HepG2 (cell line): Measurements from ENCODE around the gene SH3D21. TPM values are rescaled to one million over a fixed set of nuclear protein-coding genes. Genes with fewer than 3 reads are reported as not detected.

Source experiments
- EHMT2 ChIP-seq: fragments of 200-600 bp; sonication (generic); IDR thresholded peaks from 2 replicates; pipeline ENCODE4 v1.7.0; 2017; ENCODE audit warnings: antibody characterized with exemption, low read depth, low read length, borderline replicate concordance
- EP300 ChIP-seq, 3 experiments: sonication (generic) in 1 of 3; formaldehyde crosslinking in 1 of 3; IDR thresholded peaks; 2 replicates each; pipeline versions ENCODE4 v1.5.1 to v1.6.1; 2011 to 2020; ENCODE audit warnings: low read depth in 2 of 3, low read length in 2 of 3, borderline replicate concordance in 1 of 3, improper control_type of control experiment in 1 of 3, mild to moderate bottlenecking in 1 of 3, missing genetic modification reagents in 1 of 3, moderate library complexity in 1 of 3
- HHEX ChIP-seq: IDR thresholded peaks from 2 replicates; pipeline ENCODE4 v1.6.1; 2016; ENCODE audit warnings: control low read depth
- HMGXB4 ChIP-seq, 2 experiments: sonication (generic) in 1 of 2; formaldehyde crosslinking in 1 of 2; IDR thresholded peaks; 2 replicates each; pipeline versions ENCODE4 v1.4.0 to v1.6.1; 2018 to 2020; ENCODE audit warnings: missing genetic modification reagents in 2 of 2, borderline replicate concordance in 1 of 2, low read depth in 1 of 2, mild to moderate bottlenecking in 1 of 2, missing biosample characterization in 1 of 2
- KLF16 ChIP-seq, 2 experiments: sonication (generic) in 1 of 2; formaldehyde crosslinking in 1 of 2; IDR thresholded peaks; 2 replicates each; pipeline versions ENCODE4 v1.6.1 to v1.8.0; 2016 to 2023; ENCODE audit warnings: missing genetic modification reagents in 2 of 2, missing compliant biosample characterization in 1 of 2
- MED1 ChIP-seq: sonication (generic); formaldehyde crosslinking; IDR thresholded peaks from 2 replicates; pipeline ENCODE4 v1.4.0; 2020; ENCODE audit warnings: missing genetic modification reagents
- MIER2 ChIP-seq: IDR thresholded peaks from 2 replicates; pipeline ENCODE4 v1.6.1; 2016; ENCODE audit warnings: missing biosample characterization, missing genetic modification reagents
- MXD3 ChIP-seq: IDR thresholded peaks from 2 replicates; pipeline ENCODE4 v1.6.1; 2016; ENCODE audit warnings: mild to moderate bottlenecking, missing biosample characterization, missing genetic modification reagents
- NR2F6 ChIP-seq, 2 experiments: IDR thresholded peaks; 2 replicates each; pipeline ENCODE4 v1.6.1; 2016; ENCODE audit warnings: antibody characterized with exemption in 1 of 2, mild to moderate bottlenecking in 1 of 2
- RCOR2 ChIP-seq: IDR thresholded peaks from 2 replicates; pipeline ENCODE4 v1.6.1; 2016; ENCODE audit warnings: missing biosample characterization, missing genetic modification reagents
- SMARCE1 ChIP-seq: fragments of 450-650 bp; IDR thresholded peaks from 2 replicates; pipeline ENCODE4 v1.6.1; 2017; ENCODE audit warnings: borderline replicate concordance
- TBX2 ChIP-seq: sonication (generic); formaldehyde crosslinking; IDR thresholded peaks from 2 replicates; pipeline ENCODE4 v1.5.0; 2020; ENCODE audit warnings: missing genetic modification reagents, mild to moderate bottlenecking, borderline replicate concordance
- ZBTB42 ChIP-seq: sonication (generic); formaldehyde crosslinking; IDR thresholded peaks from 2 replicates; pipeline ENCODE4 v1.5.0; 2020; ENCODE audit warnings: mild to moderate bottlenecking, missing genetic modification reagents
- ZFP1 ChIP-seq: IDR thresholded peaks from 2 replicates; pipeline ENCODE4 v1.6.1; 2016
- ZGPAT ChIP-seq: IDR thresholded peaks from 2 replicates; pipeline ENCODE4 v1.6.1; 2016; ENCODE audit warnings: mild to moderate bottlenecking
- ZNF503 ChIP-seq: sonication (generic); formaldehyde crosslinking; IDR thresholded peaks from 2 replicates; pipeline ENCODE4 v1.4.0; 2020; ENCODE audit warnings: missing genetic modification reagents
- ZNF576 ChIP-seq: sonication (generic); formaldehyde crosslinking; IDR thresholded peaks from 2 replicates; pipeline ENCODE4 v1.4.0; 2020; ENCODE audit warnings: mild to moderate bottlenecking, missing genetic modification reagents
- ZNF691 ChIP-seq: sonication (generic); formaldehyde crosslinking; IDR thresholded peaks from 2 replicates; pipeline ENCODE4 v1.4.0; 2020; ENCODE audit warnings: missing genetic modification reagents, low read depth, mild to moderate bottlenecking, borderline replicate concordance
- ZNF709 ChIP-seq: sonication (generic); formaldehyde crosslinking; IDR thresholded peaks from 2 replicates; pipeline ENCODE4 v1.5.0; 2020; ENCODE audit warnings: mild to moderate bottlenecking, missing genetic modification reagents
- ZNF770 ChIP-seq: sonication (generic); formaldehyde crosslinking; IDR thresholded peaks from 2 replicates; pipeline ENCODE4 v1.5.0; 2020; ENCODE audit warnings: mild to moderate bottlenecking, missing genetic modification reagents
- polyA plus RNA-seq, 8 experiments: library from polyadenylated mRNA; depleted of rRNA in 3 of 8; stranded (reverse) in 7 of 8; unstranded in 1 of 8; fragments of >200 nt; fragmentation: Illumina TruSeq in 4 of 8; extraction: Trizol in 4 of 8; gene quantifications; 2 replicates each; pipeline versions ENCODE4 v1.2.1 to v1.2.3, GENCODE V29; 2011 to 2016; ENCODE audit warnings: low read depth in 4 of 8, missing spikeins in 1 of 8, mixed read lengths in 1 of 8; ENCODE audit not compliant: insufficient read depth in 1 of 8
- total RNA-seq, 5 experiments: library from RNA; depleted of rRNA; stranded (reverse); fragments of >200 nt; fragmentation: Illumina TruSeq; extraction: Trizol; gene quantifications; 2 replicates each; pipeline ENCODE4 v1.2.3, GENCODE V29; 2016; ENCODE audit warnings: low read depth in 1 of 5

SH3D21 gene
- total and polyA plus RNA-seq, 2 of the 13 experiments (the other 11 are each of a cell fraction or from before 2014, with no cell fraction given) = 5.1 to 8.6 TPM

GRCh38 chr1:36269408-36269838 is 36.7 kb upstream of the SH3D21 start (continued):
- peak in 1 of 2 experiments; percentile 26; a peak in 1 of 4 replicates for TF ChIP-seq HMGXB4 (CRISPR knock-in tag; IDR thresholded peaks at IDR 0.05; ENCODE audit: borderline replicate concordance in 1 of 2, low read depth in 1 of 2)
- TF ChIP-seq ZGPAT (CRISPR knock-in tag) = peak; percentile 84
- TF ChIP-seq ZFP1 = peak; percentile 43; the same call in 1 of the 2 replicates
- TF ChIP-seq ZNF576 (CRISPR knock-in tag) = no peak
- TF ChIP-seq MXD3 (CRISPR knock-in tag) = no peak
- TF ChIP-seq TBX2 (CRISPR knock-in tag) = peak; percentile 73
- TF ChIP-seq RCOR2 (CRISPR knock-in tag) = peak; percentile 92
- TF ChIP-seq ZNF691 (CRISPR knock-in tag) = peak; percentile 84; the same call in 1 of the 2 replicates
- TF ChIP-seq ZNF770 = peak; percentile 94
- TF ChIP-seq ZBTB42 = no peak
- TF ChIP-seq EP300 (IDR thresholded peaks at IDR 0.05; ENCODE audit: low read depth in 2 of 2, low read length in 2 of 2) = peak; percentile 88 to 93; a peak in 3 of 4 replicates
- peak; percentile 89 for TF ChIP-seq EP300 (CRISPR knock-in tag; IDR thresholded peaks at IDR 0.05; ENCODE audit: borderline replicate concordance)
- peak in 1 of 2 experiments; percentile 75; a peak in 1 of 4 replicates for TF ChIP-seq KLF16 (CRISPR knock-in tag; IDR thresholded peaks at IDR 0.05)
- TF ChIP-seq MED1 (CRISPR knock-in tag) = peak; percentile 91
- no peak for TF ChIP-seq EHMT2
- TF ChIP-seq ZNF503 (CRISPR knock-in tag) = peak; percentile 84; the same call in 1 of the 2 replicates
- no peak for TF ChIP-seq SMARCE1
- TF ChIP-seq HHEX (CRISPR knock-in tag) = peak; percentile 86
- TF ChIP-seq NR2F6 (IDR thresholded peaks at IDR 0.05) = 0 out of 2 replicates have a peak, but pooled peaks have one; percentile 53
- TF ChIP-seq NR2F6 (CRISPR knock-in tag; IDR thresholded peaks at IDR 0.05) = peak; percentile 79
- TF ChIP-seq ZNF709 (CRISPR knock-in tag) = no peak
- TF ChIP-seq MIER2 = 0 out of 2 replicates have a peak, but pooled peaks have one; percentile 52
